Epithelial cell of esophagus (primary cell): ENCODE measurements around the gene TUBGCP4.

Experiments
- DNase-seq: peaks from one replicate; pipeline ENCODE4 v3.0.0; 2010; ENCODE audit warnings: low read depth
- H3K4me3 ChIP-seq: 2 replicates; pipeline ENCODE4 v1.5.1; 2011; ENCODE audit warnings: mild to moderate bottlenecking, low read length, control low read depth
- CTCF ChIP-seq: IDR thresholded peaks from 2 replicates; pipeline ENCODE4 v1.5.1; 2011; ENCODE audit warnings: low read depth, mild to moderate bottlenecking, low read length, control low read depth, inconsistent platforms; ENCODE audit not compliant: insufficient read depth; ENCODE audit errors: missing control alignments

The TUBGCP4 gene

GRCh38 chr15:43420435-43420834 is 49.5 kb downstream of the TUBGCP4 start:
- no peak for TF ChIP-seq CTCF
- DNase-seq = no peak
- no peak overlapping the region for H3K4me3 ChIP-seq

- TF ChIP-seq CTCF = no peak
- DNase-seq = no peak
- no peak overlapping the region for H3K4me3 ChIP-seq
These were observed 50.0 kb downstream of the TUBGCP4 start for GRCh38 chr15:43420876-43421275.

- TF ChIP-seq CTCF = no peak
- DNase-seq = no peak
- H3K4me3 ChIP-seq = no peak overlapping the region
These were observed 52.9 kb downstream of the TUBGCP4 start for GRCh38 chr15:43423793-43424192.

GRCh38 chr15:43429687-43430086 is 58.8 kb downstream of the TUBGCP4 start:
- TF ChIP-seq CTCF = no peak
- DNase-seq = no peak
- no peak overlapping the region for H3K4me3 ChIP-seq

- DNase-seq = no peak
- TF ChIP-seq CTCF = no peak
- no peak overlapping the region for H3K4me3 ChIP-seq
These were observed 62.3 kb downstream of the TUBGCP4 start for GRCh38 chr15:43433165-43433564.

- no peak overlapping the region for H3K4me3 ChIP-seq
- DNase-seq = no peak
- no peak for TF ChIP-seq CTCF
These were observed 62.9 kb downstream of the TUBGCP4 start for GRCh38 chr15:43433661-43434303.

GRCh38 chr15:43434446-43434845 is 63.5 kb downstream of the TUBGCP4 start:
- no peak for TF ChIP-seq CTCF
- DNase-seq = no peak
- no peak overlapping the region for H3K4me3 ChIP-seq
